ENCODE results near the gene ATG2A. TPM values are rescaled to one million over a fixed set of nuclear protein-coding genes. Genes with fewer than 3 reads are reported as not detected.

The ATG2A gene
- total RNA-seq, 1 donor from 2014 or later, result 4.4 TPM

DNA sequence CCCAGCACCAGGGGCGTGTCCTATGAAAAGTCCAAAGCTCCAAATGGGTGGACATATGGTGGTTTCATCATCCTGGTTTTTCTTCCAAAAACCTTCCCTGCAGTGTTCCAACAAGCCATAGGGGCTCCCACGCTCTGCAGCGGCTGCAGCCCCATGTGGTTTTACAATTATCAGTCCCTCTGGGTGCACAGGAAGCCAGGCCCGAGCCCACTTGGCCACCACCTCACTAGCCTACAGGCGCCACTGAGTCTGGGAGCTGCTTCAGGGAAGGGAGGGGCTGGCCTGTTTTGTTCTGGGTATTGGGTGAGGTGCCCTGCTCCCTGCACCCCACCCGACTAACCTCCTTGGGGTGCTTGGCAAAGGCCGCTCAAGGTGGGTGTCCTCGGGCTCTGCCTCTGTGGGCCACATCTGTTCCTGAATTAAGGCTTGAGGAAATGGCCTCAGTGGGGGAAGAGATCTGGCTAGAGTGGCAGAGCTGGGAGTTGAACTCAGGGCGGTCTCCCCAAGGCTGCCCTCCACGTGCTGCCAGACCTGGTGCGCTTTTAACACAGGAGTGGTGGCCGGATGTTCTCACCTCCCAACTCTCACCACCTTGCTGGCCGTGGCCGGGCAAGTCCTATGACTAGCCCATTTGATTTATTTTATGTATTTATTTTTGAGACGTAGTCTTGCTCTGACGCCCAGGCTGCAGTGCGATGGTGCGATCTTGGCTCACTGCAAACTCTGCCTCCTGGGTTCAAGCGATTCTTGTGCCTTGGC is 67.2 kb downstream of the ATG2A start:
- H3K27ac Mint-ChIP-seq, result peak overlapping the region; percentile 42
- H3K4me3 Mint-ChIP-seq, result no peak overlapping the region
- peaks cover 24% of the 10 kb centered on the region for H3F3A ChIP-seq (ENCODE audit: low read depth)
- H3K9me3 ChIP-seq (ENCODE audit: low read depth), result no peaks in the 10 kb centered on the region
- no peak overlapping the region for H3K27ac ChIP-seq
- peaks cover 2% of the 10 kb centered on the region for H3K36me3 Mint-ChIP-seq
- H3K4me1 ChIP-seq, result no peaks in the 10 kb centered on the region
- no peaks in the 10 kb centered on the region for H4K20me1 ChIP-seq (ENCODE audit: low read depth)
- H3K4me1 Mint-ChIP-seq, result peaks cover 10% of the 10 kb centered on the region
- no peaks in the 10 kb centered on the region for H3K9me3 Mint-ChIP-seq
- H2AFZ ChIP-seq (replicated peaks), result no peak overlapping the region
- H3K79me2 ChIP-seq (ENCODE audit: low read depth), result no peaks in the 10 kb centered on the region
- no peak overlapping the region for H3K4me3 ChIP-seq
- H3K4me2 ChIP-seq, result no peak overlapping the region
- H3K36me3 ChIP-seq, result no peaks in the 10 kb centered on the region
- H3K27me3 ChIP-seq, result peaks cover under 1% of the 10 kb centered on the region
- TF ChIP-seq, protein P1, sequence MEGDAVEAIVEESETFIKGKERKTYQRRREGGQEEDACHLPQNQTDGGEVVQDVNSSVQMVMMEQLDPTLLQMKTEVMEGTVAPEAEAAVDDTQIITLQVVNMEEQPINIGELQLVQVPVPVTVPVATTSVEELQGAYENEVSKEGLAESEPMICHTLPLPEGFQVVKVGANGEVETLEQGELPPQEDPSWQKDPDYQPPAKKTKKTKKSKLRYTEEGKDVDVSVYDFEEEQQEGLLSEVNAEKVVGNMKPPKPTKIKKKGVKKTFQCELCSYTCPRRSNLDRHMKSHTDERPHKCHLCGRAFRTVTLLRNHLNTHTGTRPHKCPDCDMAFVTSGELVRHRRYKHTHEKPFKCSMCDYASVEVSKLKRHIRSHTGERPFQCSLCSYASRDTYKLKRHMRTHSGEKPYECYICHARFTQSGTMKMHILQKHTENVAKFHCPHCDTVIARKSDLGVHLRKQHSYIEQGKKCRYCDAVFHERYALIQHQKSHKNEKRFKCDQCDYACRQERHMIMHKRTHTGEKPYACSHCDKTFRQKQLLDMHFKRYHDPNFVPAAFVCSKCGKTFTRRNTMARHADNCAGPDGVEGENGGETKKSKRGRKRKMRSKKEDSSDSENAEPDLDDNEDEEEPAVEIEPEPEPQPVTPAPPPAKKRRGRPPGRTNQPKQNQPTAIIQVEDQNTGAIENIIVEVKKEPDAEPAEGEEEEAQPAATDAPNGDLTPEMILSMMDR (IDR thresholded peaks at IDR 0.05), result no peak
- TF ChIP-seq EZH2phosphoT487 (IDR thresholded peaks at IDR 0.05) (no peak), EZH2 (IDR thresholded peaks at IDR 0.05) (no peak)
- no peak for DNase-seq (ENCODE audit: low spot score)
- no peak overlapping the region for H3K9ac ChIP-seq
- H3K27me3 Mint-ChIP-seq (ENCODE audit: insufficient read depth, low read depth), result peaks cover 12% of the 10 kb centered on the region

DNA sequence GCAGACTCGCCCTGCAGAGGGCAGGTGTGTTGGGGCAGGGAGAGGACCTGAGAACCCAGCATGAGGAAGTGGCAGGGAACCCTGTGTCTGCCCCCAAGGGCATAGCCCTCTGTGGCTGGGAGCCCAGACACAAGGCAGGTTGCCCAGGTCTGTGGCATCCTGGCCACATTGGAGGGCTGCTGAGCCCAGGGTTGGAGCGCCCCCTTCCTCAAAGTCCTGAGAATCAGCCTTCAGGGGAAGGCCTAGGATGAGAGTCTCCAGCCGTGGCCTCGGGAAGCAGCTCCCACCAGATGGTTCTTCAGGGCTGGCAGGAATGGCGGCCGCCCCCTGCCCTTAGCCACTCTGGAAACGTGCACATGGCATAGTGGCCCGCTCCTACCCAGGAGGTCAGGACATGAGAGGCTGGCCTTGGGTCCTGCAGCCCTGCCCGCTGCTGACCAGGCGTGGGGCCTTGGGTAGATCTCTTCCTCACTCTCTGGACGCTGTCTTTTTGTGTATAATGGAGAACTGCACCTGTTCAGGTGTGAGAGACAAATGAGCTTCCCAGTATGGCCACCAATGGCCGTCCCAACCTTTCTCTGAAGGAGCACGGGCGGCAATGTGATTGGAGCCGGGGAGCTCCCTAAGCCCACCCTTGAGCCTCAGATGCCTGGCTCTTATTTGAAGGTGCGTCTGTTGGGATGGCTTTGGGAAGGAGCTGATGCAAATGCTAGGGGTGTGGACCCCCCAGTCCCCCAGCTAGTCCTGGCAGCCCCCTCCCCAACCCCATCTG is 68.0 kb downstream of the ATG2A start:
- peaks cover under 1% of the 10 kb centered on the region for H3K4me1 ChIP-seq
- no peaks in the 10 kb centered on the region for H3K9me3 ChIP-seq (ENCODE audit: low read depth)
- H3K4me3 ChIP-seq, result no peak overlapping the region
- H3K27ac ChIP-seq, result no peak overlapping the region
- H3K4me2 ChIP-seq, result no peak overlapping the region
- H3K36me3 Mint-ChIP-seq, result no peaks in the 10 kb centered on the region
- H3F3A ChIP-seq (ENCODE audit: low read depth), result peaks cover 24% of the 10 kb centered on the region
- no peak overlapping the region for H3K27ac Mint-ChIP-seq
- peak; percentile 69 for DNase-seq (ENCODE audit: low spot score)
- no peaks in the 10 kb centered on the region for H3K9me3 Mint-ChIP-seq
- TF ChIP-seq EZH2phosphoT487 (IDR thresholded peaks at IDR 0.05), result no peak
- TF ChIP-seq, protein P1 (IDR thresholded peaks at IDR 0.05), result peak; percentile 52
- peaks cover 11% of the 10 kb centered on the region for H3K4me1 Mint-ChIP-seq
- H2AFZ ChIP-seq (replicated peaks), result peak overlapping the region; percentile 32
- no peak overlapping the region for H3K4me3 Mint-ChIP-seq
- no peaks in the 10 kb centered on the region for H4K20me1 ChIP-seq (ENCODE audit: low read depth)
- no peak overlapping the region for H3K9ac ChIP-seq
- no peaks in the 10 kb centered on the region for H3K79me2 ChIP-seq (ENCODE audit: low read depth)
- peaks cover 9% of the 10 kb centered on the region for H3K27me3 ChIP-seq
- H3K36me3 ChIP-seq, result no peaks in the 10 kb centered on the region
- H3K27me3 Mint-ChIP-seq (ENCODE audit: insufficient read depth, low read depth), result peaks cover 13% of the 10 kb centered on the region

DNA sequence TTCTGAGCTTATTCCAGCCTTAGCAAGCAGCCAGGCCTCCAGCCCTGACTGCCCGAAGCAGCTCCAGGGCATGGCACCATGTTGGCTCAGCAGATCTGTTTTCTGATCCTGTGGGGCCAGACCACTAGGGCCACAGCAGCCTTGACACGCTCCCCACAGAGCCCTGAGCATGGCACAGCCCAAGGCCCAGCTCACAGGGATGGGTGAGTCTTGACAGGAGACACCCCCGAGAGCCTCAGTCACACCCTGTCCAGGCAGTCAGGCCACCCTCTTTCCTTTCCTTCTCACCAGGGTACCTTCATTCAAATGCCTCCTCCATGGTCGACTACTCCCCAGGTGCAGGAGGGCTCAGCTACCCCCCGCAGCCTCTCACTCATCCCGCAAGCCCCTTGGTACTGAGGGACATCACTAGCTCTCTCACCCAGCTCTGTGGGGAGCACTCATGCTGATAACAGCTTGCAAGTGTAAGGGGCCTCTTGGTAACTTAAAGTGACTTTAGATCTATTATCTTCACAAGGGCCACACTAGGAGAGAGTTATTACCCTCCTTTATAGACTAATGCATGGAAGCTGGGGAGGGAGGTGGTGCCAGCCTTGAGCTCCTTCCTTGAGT is 68.7 kb downstream of the ATG2A start:
- no peak overlapping the region for H3K27ac Mint-ChIP-seq
- H3K4me1 Mint-ChIP-seq, result peaks cover 16% of the 10 kb centered on the region

More for the DNA sequence above, 68.7 kb downstream of the ATG2A start:
- Histone ChIP-seq H3K4me2 (no peak overlapping the region), H3K9me3 (ENCODE audit: low read depth) (no peaks in the 10 kb centered on the region), H3K27ac (no peak overlapping the region), H3K27me3 (peaks cover 14% of the 10 kb centered on the region), H4K20me1 (ENCODE audit: low read depth) (no peaks in the 10 kb centered on the region), H3K9ac (no peak overlapping the region), H3K4me3 (no peak overlapping the region), H3K79me2 (ENCODE audit: low read depth) (no peaks in the 10 kb centered on the region), H3F3A (ENCODE audit: low read depth) (peaks cover 31% of the 10 kb centered on the region), H3K4me1 (peaks cover 7% of the 10 kb centered on the region), H2AFZ (replicated peaks) (no peak overlapping the region), H3K36me3 (no peaks in the 10 kb centered on the region)
- Mint-ChIP-seq H3K36me3 (no peaks in the 10 kb centered on the region), H3K4me3 (no peak overlapping the region), H3K27me3 (ENCODE audit: insufficient read depth, low read depth) (peaks cover 19% of the 10 kb centered on the region), H3K9me3 (no peaks in the 10 kb centered on the region)
- no peak for TF ChIP-seq EZH2 (IDR thresholded peaks at IDR 0.05)
- TF ChIP-seq EZH2phosphoT487 (IDR thresholded peaks at IDR 0.05), result no peak
- TF ChIP-seq, protein P1 (IDR thresholded peaks at IDR 0.05), result no peak
- DNase-seq (ENCODE audit: low spot score), result no peak
